Spleen (tissue), 11 donors: ENCODE data around the gene ARHGEF39. TPM values are rescaled to one million over a fixed set of nuclear protein-coding genes. Genes with fewer than 3 reads are reported as not detected.

Experiments used
- DNase-seq: peaks from one replicate; pipeline ENCODE4 v3.0.0-alpha.2; 2020
- H3K27ac ChIP-seq, 8 donors: fragments of 200-600 bp; sonication (generic) in 7 of 8; 1 replicate in 4 of 8; 2 replicates in 4 of 8; pipeline versions ENCODE4 v1.5.0 to v1.8.0; 2016 to 2021; ENCODE audit warnings: inconsistent platforms in 4 of 8, mild to moderate bottlenecking in 4 of 8, moderate library complexity in 1 of 8
- H3K27me3 ChIP-seq, 7 donors: fragments of 200-600 bp; sonication (generic) in 6 of 7; replicated peaks in 1 of 7; 1 replicate in 4 of 7; 2 replicates in 3 of 7; pipeline versions ENCODE4 v1.5.0 to v1.8.0; 2016 to 2021; ENCODE audit warnings: inconsistent platforms in 3 of 7, mild to moderate bottlenecking in 1 of 7
- H3K36me3 ChIP-seq, 6 donors: fragments of 200-600 bp; sonication (generic) in 5 of 6; 1 replicate in 4 of 6; 2 replicates in 2 of 6; pipeline versions ENCODE4 v1.5.0 to v1.8.0; 2016 to 2021; ENCODE audit warnings: inconsistent platforms in 2 of 6
- H3K4me1 ChIP-seq, 6 donors: fragments of 200-600 bp; sonication (generic) in 5 of 6; 1 replicate in 3 of 6; 2 replicates in 3 of 6; pipeline versions ENCODE4 v1.5.0 to v1.8.0; 2016 to 2021; ENCODE audit warnings: inconsistent platforms in 3 of 6
- H3K4me3 ChIP-seq, 8 donors: fragments of 200-600 bp; sonication (generic) in 7 of 8; 1 replicate in 4 of 8; 2 replicates in 4 of 8; pipeline versions ENCODE4 v1.5.0 to v1.8.0; 2016 to 2021; ENCODE audit warnings: inconsistent platforms in 4 of 8, mild to moderate bottlenecking in 4 of 8, moderate library complexity in 2 of 8
- H3K9me3 ChIP-seq, 8 donors: fragments of 200-600 bp; sonication (generic) in 7 of 8; 1 replicate in 4 of 8; 2 replicates in 4 of 8; pipeline versions ENCODE4 v1.5.0 to v1.8.0; 2016 to 2021; ENCODE audit warnings: inconsistent platforms in 4 of 8
- POLR2A ChIP-seq, 3 donors: fragments of 450-650 bp; IDR thresholded peaks; one replicate each; pipeline ENCODE4 v1.5.1; 2017; ENCODE audit warnings: antibody characterized with exemption in 3 of 3, mild to moderate bottlenecking in 1 of 3
- POLR2AphosphoS5 ChIP-seq, 3 donors: sonication (generic); formaldehyde crosslinking; IDR thresholded peaks; one replicate each; pipeline ENCODE4 v1.5.1; 2017; ENCODE audit warnings: antibody characterized with exemption in 3 of 3
- WGBS, 5 donors: extraction: QIAGEN DNeasy Blood & Tissue Kit in 3 of 5; methylation state at CpG; one replicate each; pipeline versions ENCODE4 v1.1.5 to v1.1.7; 2013 to 2018; 5-methylcytosine and 5-hydroxymethylcytosine counted together
- intact Hi-C: fragments of 100-400 bp; cut with DNase I; formaldehyde crosslinking; loops from one replicate; pipeline ENCODE4 v1.15.0; 2023; ENCODE audit warnings: low total_unique reads
- polyA plus RNA-seq, 3 donors: library from polyadenylated mRNA; stranded (reverse); fragments of 200-250 nt; gene quantifications; one replicate each; pipeline ENCODE4 v1.2.1, GENCODE V29; 2013
- total RNA-seq, 7 donors: library from RNA; depleted of rRNA in 3 of 7; stranded (reverse); fragments of >200 nt in 3 of 7; fragmentation: NEBNext Ultra II Directional in 4 of 7; extraction: Animal tissue kit (Norgen Biotek cat#: 25700) in 4 of 7; gene quantifications; one replicate each; pipeline versions ENCODE4 v1.1.0 to v1.2.1, GENCODE V29; 2016 to 2021
- TF ChIP-seq, protein P1 (sequence below), 11 experiments: fragments of 200-600 bp in 7 of 11; fragments of 450-650 bp in 4 of 11; sonication (generic) in 4 of 11; IDR thresholded peaks in 8 of 11; conservative IDR thresholded peaks in 3 of 11; 1 replicate in 7 of 11; 2 replicates in 4 of 11; pipeline versions ENCODE4 v1.4.0 to v1.8.0; 2016 to 2021; ENCODE audit warnings: antibody characterized with exemption in 11 of 11, inconsistent platforms in 4 of 11, mild to moderate bottlenecking in 1 of 11
- donor health status: healthy with polysubstance abuse.
- donor health status: DM: no; HTN: no; CAD: no; lungs with moderate emphysema.
- donor health status: DM: no; HTN: no; CAD: no.
- donor health status: Bipolar disorder and iron deficiency.
- donor health status: healthy.
- donor health status: DM: no; HTN: no; CAD: no.
- donor health status: DM: yes; HTN: yes; CAD: no.

The ARHGEF39 gene
- total and polyA plus RNA-seq, 10 donors = 0.89 to 2.9 (median 1.3) TPM

DNA sequence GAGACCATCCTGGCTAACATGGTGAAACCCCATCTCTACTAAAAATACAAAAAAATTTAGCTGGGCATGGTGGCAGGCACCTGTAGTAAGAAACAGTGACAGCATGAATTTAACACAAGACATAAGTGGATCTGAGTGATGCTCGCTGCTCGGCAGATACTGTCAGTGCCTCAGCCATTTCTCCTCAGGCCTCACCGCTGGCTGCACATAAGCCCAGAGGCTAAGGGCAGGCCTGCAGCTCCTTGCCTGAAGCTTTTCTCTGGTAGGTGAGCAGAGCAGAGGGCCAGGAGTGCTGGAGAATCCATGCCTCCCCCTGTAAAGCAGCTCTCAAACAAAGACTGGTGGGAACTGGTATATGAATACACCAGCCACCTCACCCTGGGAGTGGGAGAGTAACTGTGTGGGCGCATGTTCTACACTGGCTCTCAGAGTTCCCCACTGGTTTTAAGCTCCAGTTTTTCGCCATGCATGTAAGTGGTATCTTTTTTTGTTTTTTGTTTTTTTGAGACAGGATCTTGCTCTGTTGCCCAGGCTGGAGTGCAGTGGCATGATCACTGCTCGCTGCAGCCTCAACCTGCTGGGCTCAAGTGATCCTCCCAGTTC lies 36.5 kb downstream of the ARHGEF39 start:
- DNase-seq = no peak
- H3K36me3 ChIP-seq = no peaks in the 10 kb centered on the region
- TF ChIP-seq POLR2A (IDR thresholded peaks at IDR 0.05) (no peak), POLR2AphosphoS5 (IDR thresholded peaks at IDR 0.05) (no peak)
- TF ChIP-seq, protein P1, sequence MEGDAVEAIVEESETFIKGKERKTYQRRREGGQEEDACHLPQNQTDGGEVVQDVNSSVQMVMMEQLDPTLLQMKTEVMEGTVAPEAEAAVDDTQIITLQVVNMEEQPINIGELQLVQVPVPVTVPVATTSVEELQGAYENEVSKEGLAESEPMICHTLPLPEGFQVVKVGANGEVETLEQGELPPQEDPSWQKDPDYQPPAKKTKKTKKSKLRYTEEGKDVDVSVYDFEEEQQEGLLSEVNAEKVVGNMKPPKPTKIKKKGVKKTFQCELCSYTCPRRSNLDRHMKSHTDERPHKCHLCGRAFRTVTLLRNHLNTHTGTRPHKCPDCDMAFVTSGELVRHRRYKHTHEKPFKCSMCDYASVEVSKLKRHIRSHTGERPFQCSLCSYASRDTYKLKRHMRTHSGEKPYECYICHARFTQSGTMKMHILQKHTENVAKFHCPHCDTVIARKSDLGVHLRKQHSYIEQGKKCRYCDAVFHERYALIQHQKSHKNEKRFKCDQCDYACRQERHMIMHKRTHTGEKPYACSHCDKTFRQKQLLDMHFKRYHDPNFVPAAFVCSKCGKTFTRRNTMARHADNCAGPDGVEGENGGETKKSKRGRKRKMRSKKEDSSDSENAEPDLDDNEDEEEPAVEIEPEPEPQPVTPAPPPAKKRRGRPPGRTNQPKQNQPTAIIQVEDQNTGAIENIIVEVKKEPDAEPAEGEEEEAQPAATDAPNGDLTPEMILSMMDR (IDR thresholded peaks at IDR 0.05 in 8 of 11, conservative IDR thresholded peaks at IDR 0.05 in 3 of 11) = no peak
- peaks cover 0 to 9% (median 0%) of the 10 kb centered on the region in 6 donors for H3K4me1 ChIP-seq
- H3K27me3 ChIP-seq = no peaks in the 10 kb centered on the region
- no peaks in the 10 kb centered on the region for H3K9me3 ChIP-seq
- intact Hi-C loops = no loop called here
- H3K27ac ChIP-seq = no peak overlapping the region
- no peak overlapping the region for H3K4me3 ChIP-seq
- WGBS, 5 donors = 92 to 97% (median 94%) methylated on average over 6 of the region's 6 CpGs

DNA sequence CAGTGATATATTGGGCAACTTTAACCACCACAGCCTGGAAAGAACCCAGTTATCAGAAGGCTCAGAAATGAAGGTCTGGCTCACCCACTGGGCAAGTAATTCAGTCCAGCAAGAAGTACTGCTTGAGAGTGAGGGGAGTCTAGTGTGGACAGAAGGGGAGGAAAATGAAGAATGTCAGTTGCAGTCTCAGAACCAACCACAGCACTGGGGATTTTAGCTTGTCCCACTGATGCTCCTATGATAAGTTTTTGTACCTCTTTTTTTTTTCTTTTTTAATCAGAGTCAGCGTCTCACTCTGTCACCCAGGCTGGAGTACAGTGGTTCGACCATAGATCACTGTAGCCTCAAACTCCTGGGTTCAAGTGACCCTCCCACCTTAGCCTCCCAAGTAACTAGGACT lies 37.4 kb downstream of the ARHGEF39 start:
- Histone ChIP-seq H3K36me3 (no peaks in the 10 kb centered on the region), H3K27me3 (no peaks in the 10 kb centered on the region), H3K27ac (no peak overlapping the region), H3K4me1 (peaks cover 0 to 5% (median 0%) of the 10 kb centered on the region in 6 donors), H3K9me3 (no peaks in the 10 kb centered on the region), H3K4me3 (no peak overlapping the region)
- no peak for DNase-seq
- intact Hi-C loops = no loop called here
- TF ChIP-seq POLR2A (IDR thresholded peaks at IDR 0.05) (no peak), POLR2AphosphoS5 (IDR thresholded peaks at IDR 0.05) (no peak)
- TF ChIP-seq, protein P1 (IDR thresholded peaks at IDR 0.05 in 8 of 11, conservative IDR thresholded peaks at IDR 0.05 in 3 of 11) = no peak
- WGBS, 5 donors = 60 to 83% (median 78%) methylated on average over 2 of the region's 2 CpGs

DNA sequence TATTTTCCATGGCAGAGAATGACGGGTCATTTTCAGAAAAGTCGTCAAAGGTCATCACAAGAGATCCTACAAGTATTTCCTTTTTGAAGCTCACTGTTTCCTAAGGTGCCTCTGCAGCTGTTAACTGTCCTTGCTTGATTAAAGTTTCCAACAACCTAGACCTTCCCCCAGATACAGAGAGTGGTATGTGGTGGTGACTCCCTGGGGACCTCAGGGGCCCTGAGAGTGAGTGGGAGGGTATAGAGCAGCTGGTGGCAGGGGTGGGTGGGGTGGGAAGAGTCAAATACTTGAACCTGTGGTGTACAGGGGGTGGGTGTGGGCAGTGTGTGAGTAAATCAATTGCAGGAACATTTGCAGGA lies 45.2 kb downstream of the ARHGEF39 start:
- WGBS, 5 donors = 10 to 23% (median 15%) methylated on average over 2 of the region's 2 CpGs
- peaks cover 0 to 17% (median 0%) of the 10 kb centered on the region in 6 donors for H3K36me3 ChIP-seq
- no peaks in the 10 kb centered on the region for H3K27me3 ChIP-seq
- H3K27ac ChIP-seq = peak overlapping the region; percentile 72 to 94 (median 84)
- intact Hi-C loops = no loop called here
- H3K4me3 ChIP-seq = peak overlapping the region in 2 of 8 donors; percentile 52 to 82
- peak; percentile 87 for DNase-seq
- TF ChIP-seq, protein P1 (IDR thresholded peaks at IDR 0.05 in 8 of 11, conservative IDR thresholded peaks at IDR 0.05 in 3 of 11) = no peak
- no peak for TF ChIP-seq POLR2AphosphoS5 (IDR thresholded peaks at IDR 0.05)
- TF ChIP-seq POLR2A (IDR thresholded peaks at IDR 0.05) = no peak
- no peaks in the 10 kb centered on the region for H3K9me3 ChIP-seq
- peaks cover 17 to 77% (median 61%) of the 10 kb centered on the region in 6 donors for H3K4me1 ChIP-seq

DNA sequence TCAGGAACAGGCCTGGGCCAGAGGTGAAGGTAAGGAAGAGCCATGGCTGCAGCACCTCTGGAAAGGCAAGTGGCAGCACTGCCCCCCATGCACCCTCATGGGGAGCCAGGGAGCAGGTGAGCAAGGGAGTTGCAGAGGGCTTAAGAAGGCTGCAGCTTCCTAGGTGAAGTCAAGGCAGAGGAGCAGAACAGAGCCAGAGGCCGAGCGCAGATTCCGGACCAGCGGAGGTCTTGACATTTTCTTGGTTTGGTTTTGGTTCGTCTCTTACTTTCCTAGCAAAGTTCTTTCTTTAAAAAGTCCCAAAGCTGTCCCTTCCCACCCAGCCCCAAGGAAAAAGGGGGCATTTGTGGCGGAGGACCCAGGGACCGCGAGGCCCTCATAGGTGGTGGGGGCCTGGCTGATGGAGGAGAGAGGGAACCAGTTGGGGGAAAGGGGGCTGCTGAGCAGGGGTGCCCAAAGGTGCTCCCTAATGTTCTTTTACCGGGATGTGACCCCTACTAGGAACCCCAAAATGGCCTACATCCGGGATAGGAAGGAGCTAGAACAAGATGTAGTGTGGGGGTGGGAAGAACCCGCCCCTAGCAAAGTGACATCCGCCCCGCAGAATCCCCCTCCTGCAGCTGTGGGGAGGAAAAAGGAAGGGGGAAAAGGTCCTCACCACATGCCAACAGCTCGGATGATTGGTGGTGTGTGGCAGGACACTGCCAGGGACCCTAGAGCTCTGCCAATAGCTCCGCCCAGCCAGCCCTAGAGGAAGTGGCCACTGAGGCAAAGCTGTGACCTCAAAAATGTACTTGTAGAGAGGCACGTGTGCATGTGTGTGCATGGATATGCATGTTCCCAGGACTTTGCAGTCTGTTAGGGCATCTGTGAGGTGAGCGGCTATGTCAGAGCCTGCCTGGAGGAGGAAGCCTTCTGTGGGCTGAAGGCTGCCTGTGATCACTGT lies 45.9 kb downstream of the ARHGEF39 start:
- H3K27ac ChIP-seq = peak overlapping the region; percentile 72 to 94 (median 84)
- DNase-seq = peak; percentile 93
- H3K4me3 ChIP-seq = peak overlapping the region in 5 of 8 donors; percentile 43 to 82 (median 55)
- H3K27me3 ChIP-seq = no peaks in the 10 kb centered on the region
- TF ChIP-seq, protein P1 (IDR thresholded peaks at IDR 0.05 in 8 of 11, conservative IDR thresholded peaks at IDR 0.05 in 3 of 11) = peak in 2 of 11 experiments; percentile 6 to 18
- TF ChIP-seq POLR2A (IDR thresholded peaks at IDR 0.05) (no peak), POLR2AphosphoS5 (IDR thresholded peaks at IDR 0.05) (peak; percentile 61 to 94 (median 92))
- intact Hi-C loops = no loop called here
- 51 to 56% (median 54%) methylated on average over 17 of the region's 17 CpGs for WGBS, 5 donors
- no peaks in the 10 kb centered on the region for H3K9me3 ChIP-seq
- H3K4me1 ChIP-seq = peaks cover 17 to 83% (median 62%) of the 10 kb centered on the region in 6 donors
- H3K36me3 ChIP-seq = peaks cover 0 to 23% (median 0%) of the 10 kb centered on the region in 6 donors
